DOHH2 (cell line): ENCODE results near the gene IQGAP3.

Experiments
- H3F3A ChIP-seq: fragments of 200-600 bp; sonication (generic), shearing (Covaris generic); 2 replicates; pipeline ENCODE4 v1.6.0; 2016; ENCODE audit warnings: antibody characterized with exemption, mild to moderate bottlenecking; ENCODE audit not compliant: control insufficient read depth, insufficient read depth
- H3K27ac ChIP-seq: fragments of 200-600 bp; sonication (generic); 2 replicates; pipeline ENCODE4 v1.5.1; 2014; ENCODE audit warnings: low read depth, mild to moderate bottlenecking, low read length, moderate library complexity
- H3K27me3 ChIP-seq: fragments of 200-600 bp; sonication (generic); 2 replicates; pipeline ENCODE4 v1.6.1; 2014; ENCODE audit warnings: mild to moderate bottlenecking, low read length, mixed read lengths; ENCODE audit not compliant: control insufficient read depth
- H3K36me3 ChIP-seq: fragments of 200-600 bp; sonication (generic); 2 replicates; pipeline ENCODE4 v1.6.1; 2014; ENCODE audit warnings: mild to moderate bottlenecking, low read length, moderate library complexity, mixed read lengths; ENCODE audit not compliant: control insufficient read depth
- H3K4me1 ChIP-seq: fragments of 200-600 bp; sonication (generic); 2 replicates; pipeline ENCODE4 v1.6.1; 2014; ENCODE audit warnings: mild to moderate bottlenecking, low read length, mixed read lengths; ENCODE audit not compliant: control insufficient read depth
- H3K4me2 ChIP-seq: fragments of 200-600 bp; sonication (generic); 2 replicates; pipeline ENCODE4 v1.6.0; 2014; ENCODE audit warnings: mild to moderate bottlenecking, low read length, moderate library complexity
- H3K4me3 ChIP-seq: fragments of 200-600 bp; sonication (generic); 2 replicates; pipeline ENCODE4 v1.5.1; 2014; ENCODE audit warnings: mild to moderate bottlenecking, low read length, mixed read lengths
- H3K79me2 ChIP-seq: fragments of 200-600 bp; sonication (generic); 2 replicates; pipeline ENCODE4 v1.6.1; 2014; ENCODE audit warnings: mild to moderate bottlenecking, low read length, mixed read lengths; ENCODE audit not compliant: control insufficient read depth
- H3K9me2 ChIP-seq: fragments of 200-600 bp; sonication (generic); replicated peaks from 2 replicates; pipeline ENCODE4 v1.6.1; 2014; ENCODE audit warnings: mild to moderate bottlenecking, low read length, mixed read lengths; ENCODE audit not compliant: control insufficient read depth
- H3K9me3 ChIP-seq: fragments of 200-600 bp; sonication (generic); 2 replicates; pipeline ENCODE4 v1.6.1; 2014; ENCODE audit warnings: antibody characterized with exemption, low read length, mixed read lengths; ENCODE audit not compliant: control insufficient read depth, insufficient read depth
- H4K20me1 ChIP-seq: fragments of 200-600 bp; sonication (generic); 2 replicates; pipeline ENCODE4 v1.6.0; 2014; ENCODE audit warnings: low read depth, mild to moderate bottlenecking, antibody characterized with exemption, low read length, moderate library complexity; ENCODE audit not compliant: control insufficient read depth, insufficient read depth
- EZH2phosphoT487 ChIP-seq: fragments of 200-600 bp; sonication (generic); IDR thresholded peaks from 2 replicates; pipeline ENCODE4 v1.6.1; 2017; ENCODE audit warnings: borderline replicate concordance, mild to moderate bottlenecking, antibody characterized with exemption, low read length, moderate library complexity, mixed read lengths
- TF ChIP-seq, protein P1 (sequence below): fragments of 200-600 bp; sonication (generic); IDR thresholded peaks from one replicate; pipeline ENCODE4 v1.5.1; 2014; ENCODE audit warnings: antibody characterized with exemption, mild to moderate bottlenecking, low read depth, low read length; ENCODE audit not compliant: poor library complexity, severe bottlenecking

IQGAP3 gene

DNA sequence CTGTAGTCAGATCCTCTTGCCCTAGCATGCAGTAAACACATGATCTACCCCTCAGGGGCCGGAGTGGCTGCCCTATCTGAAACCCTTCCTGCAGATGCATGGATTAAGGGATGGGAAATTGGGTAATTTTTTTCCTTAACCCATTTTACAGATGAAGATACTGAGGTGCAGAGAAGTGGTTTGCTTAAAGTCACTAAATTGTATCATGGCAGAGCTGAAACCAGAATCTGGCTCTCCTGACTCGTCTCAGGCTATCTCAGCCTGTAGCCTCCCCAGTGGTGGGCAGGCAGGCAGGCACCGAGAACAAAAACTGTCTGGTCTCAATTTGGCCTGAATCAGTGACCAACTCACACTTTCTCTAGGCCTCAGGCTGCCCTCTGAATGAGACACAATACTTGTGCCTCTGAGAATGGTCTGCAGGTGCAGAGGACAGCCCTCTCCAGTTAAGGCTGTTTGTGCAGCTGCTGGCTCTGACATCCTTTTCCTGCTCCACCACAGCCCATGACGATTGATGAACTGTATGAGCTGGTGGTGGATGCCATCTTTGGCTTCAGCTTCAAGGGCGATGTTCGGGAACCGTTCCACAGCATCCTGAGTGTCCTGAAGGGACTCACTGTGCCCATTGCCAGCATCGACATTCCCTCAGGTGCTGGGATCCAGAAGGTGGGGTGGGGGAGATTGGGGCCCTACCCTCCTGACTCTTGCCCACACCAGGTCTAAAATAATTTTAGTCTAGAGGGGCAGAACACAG, 20.7 kb upstream of the IQGAP3 start:
- Histone ChIP-seq H3K27ac (0 out of 2 replicates have a peak overlapping the region, but pooled peaks have one; percentile 54), H3K27me3 (no peaks in the 10 kb centered on the region), H3K4me2 (peak overlapping the region; percentile 93), H3K4me3 (peak overlapping the region; percentile 95), H3K4me1 (peaks cover 26% of the 10 kb centered on the region), H3K79me2 (peaks cover 31% of the 10 kb centered on the region), H4K20me1 (no peaks in the 10 kb centered on the region), H3K9me2 (no peaks in the 10 kb centered on the region), H3F3A (peaks cover 43% of the 10 kb centered on the region), H3K9me3 (no peaks in the 10 kb centered on the region), H3K36me3 (peaks cover 64% of the 10 kb centered on the region)
- TF ChIP-seq, protein P1, sequence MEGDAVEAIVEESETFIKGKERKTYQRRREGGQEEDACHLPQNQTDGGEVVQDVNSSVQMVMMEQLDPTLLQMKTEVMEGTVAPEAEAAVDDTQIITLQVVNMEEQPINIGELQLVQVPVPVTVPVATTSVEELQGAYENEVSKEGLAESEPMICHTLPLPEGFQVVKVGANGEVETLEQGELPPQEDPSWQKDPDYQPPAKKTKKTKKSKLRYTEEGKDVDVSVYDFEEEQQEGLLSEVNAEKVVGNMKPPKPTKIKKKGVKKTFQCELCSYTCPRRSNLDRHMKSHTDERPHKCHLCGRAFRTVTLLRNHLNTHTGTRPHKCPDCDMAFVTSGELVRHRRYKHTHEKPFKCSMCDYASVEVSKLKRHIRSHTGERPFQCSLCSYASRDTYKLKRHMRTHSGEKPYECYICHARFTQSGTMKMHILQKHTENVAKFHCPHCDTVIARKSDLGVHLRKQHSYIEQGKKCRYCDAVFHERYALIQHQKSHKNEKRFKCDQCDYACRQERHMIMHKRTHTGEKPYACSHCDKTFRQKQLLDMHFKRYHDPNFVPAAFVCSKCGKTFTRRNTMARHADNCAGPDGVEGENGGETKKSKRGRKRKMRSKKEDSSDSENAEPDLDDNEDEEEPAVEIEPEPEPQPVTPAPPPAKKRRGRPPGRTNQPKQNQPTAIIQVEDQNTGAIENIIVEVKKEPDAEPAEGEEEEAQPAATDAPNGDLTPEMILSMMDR: no peak
- TF ChIP-seq EZH2phosphoT487: no peak

DNA sequence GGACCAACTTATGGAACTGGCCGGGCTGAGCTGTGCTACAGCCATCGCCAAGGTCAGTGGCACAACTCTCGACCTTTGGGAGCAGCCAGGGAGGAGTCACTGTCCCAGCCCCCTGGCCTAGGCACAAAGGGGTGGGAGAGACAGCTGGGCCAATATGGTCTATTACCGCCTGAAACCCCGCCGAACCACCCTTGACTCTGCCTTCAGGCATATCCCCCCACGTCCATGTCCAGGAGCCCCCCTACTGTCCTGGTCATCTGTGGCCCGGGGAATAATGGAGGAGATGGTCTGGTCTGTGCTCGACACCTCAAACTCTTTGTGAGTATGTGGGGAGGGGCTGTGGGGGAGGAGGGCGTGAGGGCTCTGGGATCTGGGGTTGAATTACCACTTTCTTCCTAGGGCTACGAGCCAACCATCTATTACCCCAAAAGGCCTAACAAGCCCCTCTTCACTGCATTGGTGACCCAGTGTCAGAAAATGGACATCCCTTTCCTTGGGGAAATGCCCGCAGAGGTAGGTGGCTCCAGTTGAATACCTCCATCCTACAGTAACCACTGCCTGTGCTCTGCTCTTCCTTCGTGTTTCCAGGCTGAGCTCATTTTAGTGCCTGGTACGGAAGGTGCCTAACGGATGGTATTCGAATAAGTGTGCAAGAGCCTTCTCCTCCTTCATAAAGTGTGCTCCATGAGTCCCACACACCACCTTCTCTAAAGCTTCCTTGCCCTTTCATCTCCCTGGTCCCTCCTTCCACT, 20.0 kb upstream of the IQGAP3 start:
- peak overlapping the region; percentile 93 for H3K4me2 ChIP-seq
- H3K4me3 ChIP-seq: peak overlapping the region; percentile 95
- H3K9me3 ChIP-seq: no peaks in the 10 kb centered on the region
- H3K36me3 ChIP-seq: peaks cover 57% of the 10 kb centered on the region
- H3F3A ChIP-seq: peaks cover 43% of the 10 kb centered on the region
- peaks cover 26% of the 10 kb centered on the region for H3K4me1 ChIP-seq
- H3K27me3 ChIP-seq: no peaks in the 10 kb centered on the region
- H4K20me1 ChIP-seq: no peaks in the 10 kb centered on the region
- H3K9me2 ChIP-seq: no peaks in the 10 kb centered on the region
- H3K79me2 ChIP-seq: peaks cover 26% of the 10 kb centered on the region
- peak overlapping the region; percentile 54 for H3K27ac ChIP-seq
- no peak for TF ChIP-seq EZH2phosphoT487

DNA sequence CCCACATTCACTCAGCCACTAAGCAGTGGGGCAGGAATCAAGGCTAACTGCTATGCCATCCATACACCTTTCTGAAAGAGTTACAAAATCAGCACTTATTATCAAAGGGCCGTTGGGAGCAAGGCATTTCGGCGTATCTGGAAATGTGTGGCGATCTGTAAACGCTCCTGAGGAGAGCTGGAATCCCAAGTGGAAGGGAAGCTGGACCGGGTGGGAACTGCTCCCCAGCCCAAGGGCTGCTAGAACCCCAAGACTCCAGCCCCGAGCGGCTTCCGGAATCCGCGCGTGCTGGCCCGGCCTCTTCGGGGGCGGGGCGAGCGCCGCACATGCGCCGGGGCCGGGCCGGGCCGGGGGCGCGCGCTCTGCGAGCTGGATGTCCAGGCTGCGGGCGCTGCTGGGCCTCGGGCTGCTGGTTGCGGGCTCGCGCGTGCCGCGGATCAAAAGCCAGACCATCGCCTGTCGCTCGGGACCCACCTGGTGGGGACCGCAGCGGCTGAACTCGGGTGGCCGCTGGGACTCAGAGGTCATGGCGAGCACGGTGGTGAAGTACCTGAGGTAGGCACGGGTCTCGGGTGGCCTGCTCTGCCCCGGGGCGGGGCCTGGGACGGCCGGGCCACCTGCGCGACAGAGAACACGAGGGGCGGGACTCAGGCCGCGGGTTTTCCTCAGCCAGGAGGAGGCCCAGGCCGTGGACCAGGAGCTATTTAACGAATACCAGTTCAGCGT, 19.2 kb upstream of the IQGAP3 start, which contains the start of gene NAXE:
Gene NAXE (plus strand): TSS at position 345 of the 726 bp plus-strand sequence. CDS start 29 bp downstream, at position 374.
- TF ChIP-seq, protein P1: no peak
- no peak for TF ChIP-seq EZH2phosphoT487
- peak within 1 kb of the TSS; percentile 54 for H3K27ac ChIP-seq
- no peaks in the 10 kb centered on the region for H4K20me1 ChIP-seq
- H3K36me3 ChIP-seq: peaks cover 49% of the 10 kb centered on the region
- H3K27me3 ChIP-seq: no peaks in the 10 kb centered on the region
- H3K4me1 ChIP-seq: peaks cover 26% of the 10 kb centered on the region
- H3K9me2 ChIP-seq: no peaks in the 10 kb centered on the region
- peaks cover 37% of the 10 kb centered on the region for H3F3A ChIP-seq
- peaks cover 23% of the 10 kb centered on the region for H3K79me2 ChIP-seq
- H3K4me2 ChIP-seq: peak within 1 kb of the TSS; percentile 93
- no peaks in the 10 kb centered on the region for H3K9me3 ChIP-seq
- H3K4me3 ChIP-seq: peak within 1 kb of the TSS; percentile 95
